ENCODE results near the gene MSI2.

Gene MSI2

DNA sequence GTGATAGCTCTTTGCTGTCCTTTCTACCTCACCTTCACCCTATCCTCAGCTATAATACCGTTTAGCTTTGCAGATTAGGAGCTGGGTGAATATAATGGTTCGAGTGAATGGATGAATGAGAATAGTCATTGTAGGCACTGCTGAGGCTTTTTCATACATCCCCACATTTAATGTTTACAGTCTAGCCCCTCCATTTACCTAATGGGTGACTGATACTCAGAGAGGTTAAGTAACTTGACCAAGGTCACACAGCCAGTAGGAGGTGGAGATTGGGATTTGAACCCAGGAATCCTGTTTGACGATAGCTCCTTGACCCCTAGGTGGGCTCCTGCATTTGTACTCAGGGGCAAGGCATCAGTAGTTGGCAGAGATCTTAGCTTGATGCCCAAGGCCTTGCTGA is 293.1 kb downstream of the MSI2 start:
- DNase-seq, result no peak

DNA sequence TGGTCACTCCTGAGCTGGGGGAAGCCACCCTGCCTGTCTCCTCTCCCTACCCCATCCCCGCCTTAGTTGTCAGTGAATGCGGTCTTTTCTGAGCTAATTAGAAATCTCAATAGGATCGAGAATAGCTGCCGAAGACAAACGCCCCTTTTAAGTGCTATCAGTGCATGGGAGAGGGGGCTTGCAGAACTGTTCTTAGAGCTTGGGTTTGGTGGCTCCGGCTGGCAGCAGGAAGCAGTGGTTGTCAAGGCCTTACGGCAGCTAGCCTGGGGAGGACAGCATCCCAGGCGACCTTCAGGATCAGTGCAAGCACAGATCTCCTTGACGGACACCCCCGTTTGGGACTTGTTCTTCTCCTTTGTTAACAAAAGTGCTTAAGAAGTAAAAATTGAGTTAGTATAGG is 293.7 kb downstream of the MSI2 start:
- no peak for DNase-seq

DNA sequence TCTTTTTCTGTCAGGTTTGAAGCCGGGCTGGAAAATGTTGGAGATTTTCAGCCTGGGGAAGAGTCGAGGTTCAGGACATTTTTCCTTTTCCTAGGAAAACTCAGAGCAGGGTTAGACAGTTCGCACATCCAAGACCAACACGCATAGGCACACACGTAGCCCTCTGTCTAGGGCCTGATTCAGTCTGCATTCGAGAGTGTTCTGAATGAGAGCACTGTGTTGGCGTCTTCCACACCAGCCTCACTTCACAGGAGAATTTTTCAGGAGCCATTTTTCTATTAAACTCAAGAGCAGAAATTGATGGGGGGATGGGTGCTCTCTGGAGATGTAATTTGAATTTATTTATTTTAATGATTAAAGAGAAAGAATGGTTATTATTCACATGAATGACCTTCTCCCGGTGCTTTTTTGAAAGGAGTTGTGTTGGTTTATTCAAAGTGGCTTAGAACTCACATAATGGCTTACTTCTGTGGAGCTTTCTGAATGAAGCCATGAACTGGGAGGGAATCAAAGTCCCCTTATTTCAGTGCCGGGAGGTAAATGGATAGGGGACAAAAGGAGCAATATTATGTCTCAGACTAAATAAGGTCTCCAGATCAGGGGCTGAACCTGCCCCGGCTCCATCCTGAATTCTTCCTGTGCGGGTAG is 294.5 kb downstream of the MSI2 start:
- no peak for DNase-seq

DNA sequence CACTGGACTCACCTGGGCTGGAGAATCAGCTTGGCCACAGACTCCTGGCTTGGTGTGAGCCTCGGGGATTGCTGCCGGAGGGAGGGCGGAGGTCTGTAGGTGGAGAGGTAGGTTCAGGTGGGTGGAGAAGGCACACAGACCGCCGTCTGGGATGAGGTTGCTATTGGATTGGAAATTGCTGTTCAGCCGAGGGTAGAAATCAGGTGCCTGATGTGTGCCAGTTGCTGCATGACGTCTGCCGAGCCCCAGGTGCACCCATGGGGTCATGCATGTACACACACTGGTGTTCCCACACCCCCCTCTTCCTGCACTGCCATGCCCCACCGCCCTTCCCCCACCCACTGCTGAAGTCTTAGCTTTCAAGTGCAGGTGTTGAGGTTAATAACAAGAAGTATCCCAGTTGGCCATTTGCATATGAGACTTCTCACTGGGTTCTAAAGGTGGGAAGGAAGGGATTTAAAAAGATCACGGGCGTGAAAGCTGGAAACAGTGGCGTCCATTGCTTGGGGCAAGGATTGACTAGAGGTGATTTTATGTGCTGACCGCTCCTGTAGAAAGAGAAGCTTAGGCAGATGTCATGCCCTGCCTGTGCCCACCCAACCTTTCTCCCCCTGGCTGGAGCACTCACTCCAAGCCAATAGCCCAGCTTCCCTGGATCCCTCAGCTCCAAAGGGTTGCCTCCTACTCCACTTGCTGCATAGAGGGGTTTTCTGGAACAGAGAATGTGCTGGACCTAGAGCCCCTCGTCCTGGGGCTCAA is 295.2 kb downstream of the MSI2 start:
- no peak for DNase-seq

DNA sequence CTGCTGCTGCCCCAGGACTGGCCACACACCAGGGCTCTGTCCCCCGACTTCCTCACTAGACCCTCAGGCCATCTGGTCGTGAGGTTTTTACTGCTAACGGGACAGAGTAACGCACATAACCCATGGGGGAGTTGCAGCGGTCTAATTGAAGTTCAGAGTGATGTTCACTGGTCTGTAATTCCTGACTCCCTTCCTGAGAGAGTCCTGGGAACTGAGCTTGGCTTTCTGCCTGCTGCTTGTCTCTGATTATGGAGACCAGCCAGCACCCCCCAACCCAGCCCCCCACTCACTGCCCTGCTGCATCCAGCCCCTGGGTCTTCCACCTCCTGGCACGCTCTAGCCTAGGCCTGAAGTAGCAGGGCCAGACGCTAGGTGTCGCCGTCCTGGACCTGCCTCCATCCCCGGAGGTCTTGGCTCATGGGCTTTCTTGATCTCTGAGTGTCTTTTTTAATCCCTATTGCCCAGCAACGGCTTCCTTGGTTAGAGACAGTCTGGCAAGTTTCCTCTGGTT is 295.8 kb downstream of the MSI2 start:
- peak in 1 of 2 experiments; percentile 6 for DNase-seq

DNA sequence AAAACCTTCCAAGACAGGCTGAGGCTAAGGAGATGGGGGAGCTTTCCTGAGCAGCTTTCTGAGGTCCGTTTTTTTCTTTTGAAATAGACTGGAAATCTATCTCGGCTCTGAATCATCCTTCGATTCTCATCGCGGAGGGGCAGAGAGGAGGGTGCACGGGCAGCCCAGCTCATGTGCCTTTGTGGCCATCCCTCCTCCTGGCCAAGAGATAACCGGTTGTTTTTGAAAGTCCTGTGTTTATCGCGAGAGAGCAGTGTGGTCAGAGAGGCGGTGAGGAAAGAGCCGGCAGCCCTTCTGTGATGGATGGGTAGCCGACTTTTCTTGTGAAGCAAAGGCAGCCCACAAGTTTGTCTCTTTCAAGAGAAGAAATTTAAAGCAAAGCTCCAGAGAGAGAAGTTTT is 297.2 kb downstream of the MSI2 start:
- DNase-seq, result no peak

DNA sequence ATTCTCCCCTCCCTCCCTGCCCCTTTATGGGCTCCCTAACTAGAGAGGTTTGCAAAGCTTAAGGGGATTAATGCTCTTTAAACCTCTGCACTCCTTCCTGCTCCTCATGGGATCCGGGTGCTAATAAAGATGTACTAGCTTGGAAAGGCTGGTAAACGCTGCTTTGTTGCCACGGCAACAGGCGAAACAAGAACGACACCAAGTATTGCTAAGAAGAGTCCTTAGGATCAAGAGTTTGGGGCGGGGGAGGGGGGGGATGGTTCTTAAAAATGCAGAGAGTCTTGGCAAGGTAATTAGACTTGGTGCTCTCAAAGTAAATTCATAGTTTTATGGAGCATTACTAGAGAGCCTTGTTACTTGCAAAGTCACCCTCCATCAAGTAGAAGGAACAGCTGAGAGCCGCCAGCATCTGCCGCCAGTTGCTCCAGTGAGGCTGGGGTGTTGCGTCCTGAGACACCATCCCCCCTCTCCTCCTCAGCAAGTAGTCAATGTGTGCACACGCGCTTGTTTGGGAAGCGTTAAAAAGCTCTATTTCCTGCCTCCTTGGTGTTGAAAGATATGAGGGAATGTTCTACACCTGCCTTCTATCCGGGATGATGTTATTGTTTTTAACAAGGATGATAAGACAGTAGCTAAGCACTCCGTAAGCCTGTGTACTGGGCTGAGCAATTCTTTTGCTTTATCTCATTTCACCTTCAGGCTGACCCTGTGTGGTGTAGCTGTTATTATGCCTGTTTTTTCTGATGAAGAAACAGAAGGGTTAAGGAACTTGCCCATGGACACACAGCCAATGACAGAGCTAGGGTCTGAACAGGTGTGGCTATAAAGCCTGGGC is 297.9 kb downstream of the MSI2 start:
- no peak for DNase-seq

DNA sequence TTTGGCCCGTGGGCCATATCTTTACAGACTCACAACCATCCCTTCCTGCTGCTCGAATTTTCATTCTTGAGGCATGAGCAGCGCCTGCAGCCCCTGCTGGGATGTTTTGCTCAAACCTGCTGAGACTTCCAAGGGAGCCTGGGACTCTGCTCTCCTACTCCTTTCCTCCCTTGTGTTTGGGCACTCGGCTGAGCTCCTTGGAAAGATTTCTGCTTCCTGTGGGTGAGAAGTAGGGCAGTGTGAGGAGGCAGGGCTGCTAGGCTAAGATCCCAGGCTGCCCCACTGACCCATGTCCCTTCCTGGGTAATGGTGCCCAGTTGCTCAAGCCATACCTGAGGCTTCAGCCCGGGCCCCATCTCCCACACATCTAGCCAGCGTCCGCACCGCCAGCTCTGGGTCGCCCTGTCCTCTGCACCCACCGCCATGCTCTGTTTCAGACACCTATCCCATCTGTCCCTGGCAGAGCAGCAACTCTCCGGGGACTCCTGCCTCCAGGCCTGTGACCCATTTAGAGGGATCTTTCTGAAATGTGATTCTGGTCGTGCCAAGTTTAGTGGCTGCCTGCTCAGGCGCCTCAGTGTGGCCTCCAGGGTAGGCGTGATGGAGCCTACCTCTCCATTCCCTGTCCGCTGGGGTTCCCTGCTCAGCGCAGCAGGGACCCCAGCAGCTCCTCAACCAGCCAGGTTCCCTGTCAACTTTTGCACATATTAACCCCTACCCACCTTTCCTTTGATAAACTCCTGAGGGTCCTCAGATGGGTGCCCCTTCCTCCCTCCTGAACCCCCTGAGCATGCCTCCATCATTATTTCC is 298.7 kb downstream of the MSI2 start:
- DNase-seq, result no peak

DNA sequence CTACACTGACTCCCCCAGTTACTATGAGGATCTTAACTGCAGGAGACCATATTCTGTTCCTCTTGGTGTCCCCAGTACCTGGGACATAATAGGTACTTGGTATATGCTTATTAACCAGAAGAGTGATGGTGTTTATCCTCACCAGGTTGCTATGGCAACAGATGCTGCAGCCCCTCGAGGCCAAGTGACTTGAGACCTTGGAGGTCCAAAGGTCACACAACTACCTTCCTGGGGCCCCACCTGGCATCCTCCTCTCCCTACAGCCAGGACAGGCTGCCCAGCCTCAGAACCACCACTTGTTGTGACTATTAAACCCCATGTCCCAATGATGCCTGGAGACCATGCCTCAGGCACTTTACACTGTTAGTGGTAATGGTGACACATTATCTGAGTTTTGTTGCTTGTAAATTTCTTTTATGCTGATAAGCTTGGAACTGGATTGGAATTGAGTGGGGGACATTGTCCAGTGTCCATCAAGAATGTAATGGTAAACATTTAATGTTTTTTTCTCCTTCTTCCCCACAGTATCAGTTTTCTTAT is 299.4 kb downstream of the MSI2 start:
- no peak for DNase-seq

DNA sequence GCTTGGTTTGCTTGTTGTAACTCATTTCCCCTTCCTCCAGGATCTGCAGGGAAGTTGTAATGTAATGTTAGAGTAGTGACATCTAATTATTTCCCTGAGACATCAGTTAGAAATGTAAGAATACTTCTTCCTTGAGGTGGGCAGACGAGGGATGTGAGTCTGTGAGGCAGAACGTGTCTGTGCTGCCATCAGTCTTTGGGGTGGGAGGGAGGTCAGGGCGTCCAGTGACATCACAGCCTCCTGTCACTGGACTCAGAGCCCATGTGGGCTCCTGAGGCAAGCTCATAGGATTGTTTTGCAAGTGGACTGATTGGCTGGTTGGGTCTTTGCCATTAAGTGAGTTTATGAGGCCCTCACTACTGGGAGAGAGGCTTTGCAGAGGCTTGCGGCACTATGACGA is 300.0 kb downstream of the MSI2 start:
- DNase-seq, result no peak

DNA sequence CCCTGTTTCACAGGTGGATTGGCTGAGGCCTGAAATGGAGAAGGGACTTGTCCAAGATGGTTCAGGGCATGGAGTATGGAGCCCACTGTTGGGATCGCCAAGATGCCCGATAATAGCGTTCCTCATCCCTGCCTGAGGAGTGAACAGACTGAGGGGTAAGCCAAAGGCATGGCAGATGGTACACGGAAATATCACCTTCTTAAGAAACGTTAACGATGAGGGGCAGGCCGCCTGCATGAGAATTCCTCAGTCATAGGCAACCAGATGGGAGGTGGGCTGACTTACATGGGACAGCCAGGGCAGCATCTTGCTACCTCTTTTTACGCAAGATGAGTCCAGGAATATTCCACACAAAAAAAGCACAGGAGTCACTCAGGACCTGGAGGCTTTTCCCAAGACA is 300.7 kb downstream of the MSI2 start:
- no peak for DNase-seq

DNA sequence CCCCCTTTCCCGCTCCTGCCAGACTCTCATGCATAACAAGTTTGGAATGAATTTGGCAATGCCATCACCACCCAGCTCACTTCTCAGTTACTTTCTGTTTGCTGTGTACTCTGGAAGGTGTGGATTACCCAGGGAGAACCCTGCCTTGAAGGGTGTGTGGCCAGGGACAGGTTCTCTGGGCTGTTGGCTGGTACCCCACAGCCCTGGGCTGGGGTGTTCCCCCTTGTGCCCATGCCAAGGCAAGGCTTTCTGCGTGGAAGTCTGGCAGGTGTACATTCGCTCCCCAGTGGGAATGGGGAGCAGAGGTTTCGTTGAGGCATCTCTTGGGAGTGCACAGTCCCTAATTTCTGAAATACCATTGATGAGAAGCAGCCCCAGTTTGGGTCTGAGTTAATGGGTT is 301.1 kb downstream of the MSI2 start:
- DNase-seq, result no peak

DNA sequence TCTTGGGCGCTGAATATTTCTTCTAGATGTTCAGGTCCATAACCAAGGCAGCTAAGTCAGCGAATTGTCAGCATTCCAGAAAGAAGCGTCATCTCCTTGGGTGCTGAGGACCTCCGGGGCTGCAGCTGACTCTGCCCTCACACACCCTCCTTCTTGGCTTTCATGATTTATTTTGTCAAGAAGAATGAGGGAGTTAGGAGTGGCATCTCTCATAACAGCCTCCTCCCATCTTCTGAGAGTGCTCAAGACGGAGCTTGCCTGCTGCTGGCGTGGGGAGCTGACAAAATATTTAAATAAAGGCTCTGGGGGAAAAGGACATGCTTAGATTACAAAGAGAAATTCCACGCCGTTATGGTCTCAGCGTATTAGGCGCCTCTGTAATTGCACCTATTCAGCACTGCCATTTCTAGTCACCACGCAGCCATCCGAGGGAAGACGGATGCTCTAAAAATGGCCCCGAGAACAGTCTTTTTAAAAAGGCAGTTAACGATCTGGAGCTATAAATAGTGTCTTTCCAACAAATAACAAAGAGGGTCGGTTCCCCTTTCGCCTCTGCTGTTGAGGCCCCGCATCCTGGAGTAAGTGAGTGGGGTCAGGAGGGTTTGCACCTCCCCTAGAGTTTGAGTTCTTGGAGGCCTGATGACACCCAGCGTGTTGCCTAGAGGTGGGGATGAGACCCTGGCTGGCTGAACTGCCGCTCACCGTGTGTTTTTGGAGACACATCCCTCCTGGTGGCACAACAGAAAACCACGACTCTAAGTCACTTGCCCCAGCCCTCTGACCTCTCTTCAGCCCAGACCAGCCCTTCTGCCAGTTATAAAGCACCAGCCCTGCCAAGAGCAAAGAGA is 301.7 kb downstream of the MSI2 start:
- DNase-seq, result no peak

DNA sequence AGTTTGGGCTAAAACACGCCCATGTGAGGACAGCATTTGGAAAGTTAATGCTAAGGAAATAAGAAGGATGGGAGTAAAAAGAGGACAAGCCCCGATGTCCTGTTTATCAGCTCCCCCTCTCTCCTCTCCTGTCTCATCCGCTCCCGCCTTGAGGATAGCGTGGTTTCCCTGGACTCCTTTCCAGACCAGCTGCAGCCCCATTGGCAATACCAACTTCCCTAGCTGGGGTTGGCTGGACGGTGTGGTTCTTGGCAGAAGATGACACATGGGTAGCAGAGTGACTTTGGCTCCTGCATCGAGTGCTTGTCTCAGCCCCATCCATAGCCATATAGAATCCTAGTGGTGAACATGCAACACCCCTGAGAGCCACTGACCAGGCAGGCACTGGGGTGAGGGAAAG is 302.9 kb downstream of the MSI2 start:
- no peak for DNase-seq

DNA sequence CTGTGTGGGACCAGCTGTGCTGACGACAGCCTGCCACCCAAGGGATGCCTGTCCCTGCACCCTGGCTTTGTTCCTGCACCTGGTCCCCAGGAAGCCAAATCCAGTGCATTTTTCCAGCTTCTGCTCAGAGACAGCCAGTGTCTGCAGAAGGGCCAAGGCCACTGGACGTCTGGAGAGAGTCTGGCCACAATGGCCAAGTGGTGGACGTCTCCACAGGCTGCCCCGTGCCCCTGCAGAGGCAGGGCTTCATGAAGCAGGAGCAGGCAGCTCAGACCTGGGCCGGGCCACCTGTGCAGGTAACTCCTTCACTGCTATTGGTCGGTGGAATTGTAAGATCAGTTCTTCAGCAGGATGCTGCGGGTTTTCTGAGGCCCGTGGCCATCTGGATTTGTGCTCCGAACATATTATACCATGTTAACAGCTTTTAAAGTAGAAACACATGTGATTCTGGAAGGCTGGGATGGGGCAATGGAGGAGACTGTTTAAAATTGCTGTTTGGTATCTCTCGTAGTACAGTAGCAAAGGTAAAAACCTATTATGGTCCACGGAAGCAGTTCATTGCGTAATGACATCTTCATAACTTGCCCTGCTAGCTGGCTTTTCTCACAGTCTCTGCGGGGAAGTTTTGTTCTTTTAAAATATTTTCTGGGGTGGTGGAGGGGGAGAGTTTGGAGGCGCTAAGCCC is 303.5 kb downstream of the MSI2 start:
- no peak for DNase-seq

DNA sequence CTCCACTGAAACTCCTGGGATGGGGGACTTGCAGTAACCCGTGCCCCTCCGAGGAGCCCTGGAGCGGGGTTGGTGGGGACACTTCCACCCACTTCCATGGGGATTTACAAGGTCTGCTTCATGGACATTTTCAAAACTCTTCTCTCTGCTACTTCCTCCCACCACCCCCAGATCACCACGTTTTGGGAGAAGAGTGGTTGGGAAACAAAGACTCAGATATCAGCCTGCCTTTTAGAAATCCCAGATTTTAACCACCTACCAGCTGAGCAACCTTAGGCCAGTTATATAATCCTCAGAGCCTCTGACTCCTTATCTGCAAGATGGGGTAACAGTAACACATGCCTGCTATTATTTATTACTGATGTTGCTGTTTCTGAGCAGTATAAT is 304.0 kb downstream of the MSI2 start:
- DNase-seq, result no peak

DNA sequence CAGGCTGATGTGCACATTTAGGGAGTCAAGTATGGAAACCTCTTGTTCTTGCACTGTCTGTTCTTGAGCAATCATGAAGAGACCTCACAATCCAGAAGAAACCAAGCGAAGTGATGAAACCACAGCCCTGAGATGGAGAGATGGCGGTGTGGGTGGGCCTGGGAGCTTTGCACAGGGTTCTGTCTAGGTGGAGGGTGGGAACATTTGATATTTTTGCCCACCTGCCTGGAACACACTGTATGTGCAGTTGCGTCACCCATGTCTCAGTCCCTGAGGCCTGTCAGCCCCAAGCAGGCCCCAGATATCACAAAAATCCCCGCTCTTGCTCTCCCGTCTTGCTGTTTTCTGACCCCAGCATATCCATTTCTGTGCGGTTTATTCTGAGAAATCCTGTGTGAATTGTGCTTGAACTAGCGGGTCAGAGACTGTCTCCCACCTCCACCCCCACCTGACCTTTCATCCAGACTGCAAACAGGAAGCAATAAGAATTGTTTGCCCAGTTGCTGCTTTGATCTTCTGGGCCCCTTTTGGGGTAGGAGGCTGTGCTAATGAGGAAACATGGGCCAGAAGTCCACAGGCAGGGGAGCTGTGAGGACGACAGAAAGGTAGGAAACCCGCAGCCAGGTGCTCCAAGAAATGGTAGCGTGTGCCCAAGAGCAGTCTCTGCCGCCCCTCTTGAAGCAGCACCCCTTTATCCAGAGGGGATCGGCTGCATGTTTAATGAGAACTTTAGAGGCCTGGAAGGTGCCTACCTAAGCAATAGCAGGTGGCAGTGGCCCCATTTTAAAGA is 304.9 kb downstream of the MSI2 start:
- DNase-seq, result no peak

DNA sequence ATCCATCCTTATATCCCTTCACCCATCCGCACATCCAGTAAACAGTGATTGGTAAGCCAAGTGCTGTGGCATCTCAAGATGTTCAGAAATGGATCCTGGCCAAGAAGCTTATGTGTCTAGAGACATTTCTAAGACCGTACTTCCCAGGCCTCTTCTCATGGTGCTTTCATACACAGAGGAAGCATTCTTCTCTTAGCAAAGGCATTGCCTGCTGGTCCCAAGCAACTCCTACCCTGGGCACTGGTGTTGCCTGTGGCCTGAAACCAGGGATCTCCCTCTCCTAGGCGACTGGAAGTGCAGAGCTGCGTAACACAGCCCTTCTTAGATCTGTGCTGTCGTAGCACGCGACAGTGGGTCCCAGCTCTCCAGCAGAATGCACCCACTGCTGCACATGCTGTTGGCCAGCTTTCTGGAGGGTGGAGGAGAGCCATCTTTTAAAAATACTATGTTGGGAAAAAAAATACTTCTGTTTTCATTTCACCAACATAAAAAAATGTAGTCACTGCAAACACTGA is 305.9 kb downstream of the MSI2 start:
- DNase-seq, result no peak

DNA sequence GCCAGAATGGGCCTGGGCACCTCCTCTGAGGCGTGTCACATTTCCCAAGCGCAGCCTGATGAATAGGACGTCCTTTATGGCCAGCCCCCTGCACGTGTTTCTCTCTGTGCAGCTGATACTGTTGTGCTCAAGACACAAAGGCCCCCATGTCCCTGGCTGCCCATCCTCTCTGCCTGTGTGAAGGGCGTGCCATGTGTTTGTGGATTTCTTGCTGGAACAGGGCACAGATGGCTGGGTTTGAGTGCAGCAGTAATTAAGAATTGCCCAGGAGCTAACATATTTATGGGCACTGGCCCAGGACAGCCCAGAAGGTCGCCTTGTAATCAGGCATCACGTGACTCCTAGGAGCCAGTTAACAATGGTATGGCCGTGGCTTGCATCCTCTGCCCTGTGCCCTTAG is 307.6 kb downstream of the MSI2 start:
- DNase-seq, result no peak

DNA sequence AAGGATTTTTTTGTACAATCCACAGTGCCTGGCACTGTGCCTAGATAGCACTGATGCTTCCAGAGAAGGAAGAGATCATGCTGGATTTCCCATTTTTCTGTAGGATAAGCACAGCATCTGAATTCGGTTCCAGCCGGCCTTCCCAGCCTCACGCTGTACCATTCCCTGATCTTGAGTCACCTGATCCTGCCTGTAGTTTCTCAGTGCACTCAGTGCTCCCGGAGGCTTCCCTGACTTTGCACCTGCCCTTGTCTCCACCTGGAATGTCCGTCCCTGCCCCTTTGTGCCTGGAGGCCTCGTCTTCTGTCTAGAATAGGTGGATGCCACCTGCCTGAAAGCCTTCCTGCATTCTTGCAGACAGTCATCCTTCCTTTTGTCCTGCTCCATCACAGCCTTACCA is 308.9 kb downstream of the MSI2 start:
- DNase-seq, result no peak
